ENCODE data around the gene PRKCA.

DNA sequence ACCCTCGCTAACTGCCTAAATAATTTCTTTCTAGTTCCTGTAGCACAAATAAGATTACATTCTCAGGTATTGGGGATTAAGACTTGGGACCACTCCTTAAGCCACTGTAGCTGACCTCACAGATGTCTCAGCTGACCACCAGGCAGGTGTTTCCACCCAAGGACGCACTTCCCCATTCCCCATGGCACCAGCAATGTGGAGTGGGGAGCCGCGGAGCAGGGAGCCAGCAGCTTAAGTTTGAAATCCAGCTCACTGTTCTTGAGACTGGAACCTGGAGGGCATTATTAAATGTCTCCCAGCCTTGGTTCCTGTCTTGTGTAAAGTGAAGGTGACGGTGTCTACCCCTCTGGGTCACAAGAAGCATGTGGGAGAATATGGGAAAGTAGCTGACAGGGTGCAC, 283.1 kb downstream of the PRKCA start:
- TF ChIP-seq ZNF24 (IDR thresholded peaks at IDR 0.05) (no peak), FOSL1 (CRISPR knock-in tag; IDR thresholded peaks at IDR 0.05; ENCODE audit: borderline replicate concordance) (no peak), PHB2 (IDR thresholded peaks at IDR 0.05; ENCODE audit: partially characterized antibody) (no peak), HOXD1 (CRISPR knock-in tag; IDR thresholded peaks at IDR 0.05) (no peak), ELF4 (CRISPR knock-in tag; IDR thresholded peaks at IDR 0.05; ENCODE audit: borderline replicate concordance) (no peak), RELA (CRISPR knock-in tag; IDR thresholded peaks at IDR 0.05) (no peak), NFE2 (CRISPR knock-in tag; IDR thresholded peaks at IDR 0.05) (no peak)
- TF ChIP-seq, protein P1, sequence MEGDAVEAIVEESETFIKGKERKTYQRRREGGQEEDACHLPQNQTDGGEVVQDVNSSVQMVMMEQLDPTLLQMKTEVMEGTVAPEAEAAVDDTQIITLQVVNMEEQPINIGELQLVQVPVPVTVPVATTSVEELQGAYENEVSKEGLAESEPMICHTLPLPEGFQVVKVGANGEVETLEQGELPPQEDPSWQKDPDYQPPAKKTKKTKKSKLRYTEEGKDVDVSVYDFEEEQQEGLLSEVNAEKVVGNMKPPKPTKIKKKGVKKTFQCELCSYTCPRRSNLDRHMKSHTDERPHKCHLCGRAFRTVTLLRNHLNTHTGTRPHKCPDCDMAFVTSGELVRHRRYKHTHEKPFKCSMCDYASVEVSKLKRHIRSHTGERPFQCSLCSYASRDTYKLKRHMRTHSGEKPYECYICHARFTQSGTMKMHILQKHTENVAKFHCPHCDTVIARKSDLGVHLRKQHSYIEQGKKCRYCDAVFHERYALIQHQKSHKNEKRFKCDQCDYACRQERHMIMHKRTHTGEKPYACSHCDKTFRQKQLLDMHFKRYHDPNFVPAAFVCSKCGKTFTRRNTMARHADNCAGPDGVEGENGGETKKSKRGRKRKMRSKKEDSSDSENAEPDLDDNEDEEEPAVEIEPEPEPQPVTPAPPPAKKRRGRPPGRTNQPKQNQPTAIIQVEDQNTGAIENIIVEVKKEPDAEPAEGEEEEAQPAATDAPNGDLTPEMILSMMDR (CRISPR knock-in tag; IDR thresholded peaks at IDR 0.05): no peak

All from HepG2 (cell line).